Stimulated activated CD4-positive, alpha-beta T cell treated with anti-CD3 and anti-CD28 coated beads, Interleukin-1b, Interleukin-23, amount 100 ng/mL, for 24 hours (primary cell): Measurements from ENCODE around the gene LHPP.
"Not testable (repeated sequence)": the region's sequence is repeated elsewhere in the genome, so short reads cannot be mapped to it uniquely, and the experiment has no call there.

Experiments
- DNase-seq, 4 experiments: peaks; one replicate each; pipeline ENCODE4 v3.0.0-alpha.2; 2020; ENCODE audit warnings: low read depth in 4 of 4, low spot score in 1 of 4

Gene LHPP

GRCh38 chr10:124535731-124536495, 74.3 kb downstream of the LHPP start:
- DNase-seq = no peak

- DNase-seq = no peak
Measured at GRCh38 chr10:124536496-124537050, 75.0 kb downstream of the LHPP start.

DNA sequence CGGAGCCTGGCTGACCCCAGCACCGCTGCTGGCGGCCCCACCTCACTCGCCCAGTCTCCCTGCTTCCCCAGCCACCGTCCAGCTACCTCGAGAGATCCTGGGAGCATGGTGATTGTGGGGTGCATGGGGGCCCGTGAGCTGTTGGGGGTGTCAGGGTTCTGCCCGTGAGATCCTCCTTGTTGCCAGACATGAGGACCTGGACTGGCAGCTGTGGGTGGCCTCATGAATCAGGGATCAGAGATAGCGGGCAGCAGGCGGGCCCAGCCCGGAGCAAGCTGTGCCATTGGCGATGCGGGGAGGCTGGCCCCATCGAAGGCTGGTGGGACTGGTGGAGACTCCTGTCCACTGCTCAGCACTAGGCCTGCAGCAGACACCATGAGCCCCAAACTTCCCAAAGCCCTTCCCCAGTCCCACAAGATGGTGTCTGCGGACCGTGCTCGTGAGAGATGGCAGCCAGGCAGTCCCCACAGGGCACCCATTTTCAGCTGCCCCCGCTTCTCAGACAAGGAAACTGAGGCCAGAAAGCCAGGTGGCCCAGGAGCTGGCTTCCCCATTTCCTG, 75.6 kb downstream of the LHPP start:
- no peak for DNase-seq

- DNase-seq = no peak
Measured at GRCh38 chr10:124537891-124538290, 76.3 kb downstream of the LHPP start.

GRCh38 chr10:124538706-124539105, 77.1 kb downstream of the LHPP start:
- no peak for DNase-seq

DNA sequence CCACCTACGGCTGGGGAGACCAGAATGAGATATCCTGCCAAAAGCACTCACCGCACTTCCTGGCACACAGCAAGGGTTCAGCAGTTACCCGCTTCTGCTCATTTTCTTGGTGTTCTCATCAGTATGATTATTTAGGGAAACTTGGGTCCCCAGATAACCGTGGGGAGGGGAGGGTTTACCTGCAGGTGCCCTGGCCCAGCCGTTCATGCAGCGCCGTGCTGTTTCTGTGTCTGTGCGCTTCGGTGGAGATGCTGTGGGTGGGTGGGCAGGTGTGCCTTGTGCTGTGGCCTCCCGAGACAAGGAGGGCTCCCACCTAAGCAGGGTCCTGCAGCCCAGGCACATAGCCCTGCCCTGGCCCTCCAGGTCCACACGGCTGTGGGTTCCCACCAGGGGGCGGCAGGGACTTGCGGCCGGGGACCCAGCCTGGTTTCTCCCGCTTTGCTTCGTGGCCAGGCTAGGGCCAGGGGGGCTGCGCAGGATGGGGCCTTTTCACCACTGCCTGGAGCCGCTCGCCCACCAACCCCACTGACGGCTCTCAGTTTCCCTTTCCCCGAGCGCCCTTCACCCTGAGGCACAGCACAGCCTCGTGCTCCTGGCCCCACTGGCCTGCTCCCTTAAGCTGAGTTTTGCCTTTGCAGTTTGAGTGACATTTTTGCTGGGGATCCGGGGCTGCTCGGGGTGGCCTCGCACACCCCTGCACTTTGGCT, 78.5 kb downstream of the LHPP start:
- peak; percentile 20 to 51 (median 41) for DNase-seq

GRCh38 chr10:124541076-124541903, 79.7 kb downstream of the LHPP start:
- DNase-seq = no peak

DNA sequence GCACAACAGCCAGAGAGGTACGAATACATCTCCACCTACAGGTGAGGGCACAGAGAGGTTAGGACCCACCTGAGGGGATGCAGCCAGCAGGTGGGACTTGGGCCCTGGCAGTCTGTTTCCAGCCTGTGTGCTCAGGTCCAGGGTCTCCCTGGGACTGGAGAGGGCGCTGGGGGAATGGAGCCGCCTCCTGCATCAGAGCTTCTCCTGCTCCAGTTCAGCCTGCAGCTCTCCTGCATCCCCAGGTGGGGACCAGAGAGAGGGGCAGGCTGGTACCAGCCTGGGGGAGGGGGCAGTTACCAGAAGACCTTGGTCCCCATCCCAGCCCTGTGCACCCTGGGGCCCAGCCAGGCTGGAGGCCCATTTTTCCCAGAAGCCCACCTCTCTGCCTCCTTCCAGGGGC, 80.7 kb downstream of the LHPP start:
- no peak for DNase-seq

- no peak for DNase-seq
Measured at GRCh38 chr10:124543146-124543545, 81.5 kb downstream of the LHPP start.

GRCh38 chr10:124543971-124544370, 82.3 kb downstream of the LHPP start:
- no peak for DNase-seq

DNA sequence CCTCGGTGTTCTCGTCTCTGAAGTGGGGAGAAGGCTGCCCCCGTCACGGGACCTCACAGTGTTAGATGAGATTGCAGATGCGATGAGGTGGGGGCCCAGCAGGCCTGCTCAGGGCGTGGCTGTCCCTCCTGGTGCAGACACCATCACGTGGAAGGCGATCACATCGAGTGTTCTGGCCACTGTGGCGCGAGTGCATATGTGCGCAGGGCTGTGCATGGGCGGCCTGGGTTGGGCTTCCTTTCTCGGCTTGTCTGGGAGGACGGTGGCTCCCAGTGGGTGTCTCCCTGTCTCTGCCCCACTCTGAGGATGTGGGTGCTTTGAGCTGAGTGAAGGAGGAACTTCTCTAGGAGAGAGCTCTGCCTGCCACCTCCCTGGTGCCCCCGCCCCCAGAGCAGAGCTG, 83.1 kb downstream of the LHPP start:
- no peak for DNase-seq

DNA sequence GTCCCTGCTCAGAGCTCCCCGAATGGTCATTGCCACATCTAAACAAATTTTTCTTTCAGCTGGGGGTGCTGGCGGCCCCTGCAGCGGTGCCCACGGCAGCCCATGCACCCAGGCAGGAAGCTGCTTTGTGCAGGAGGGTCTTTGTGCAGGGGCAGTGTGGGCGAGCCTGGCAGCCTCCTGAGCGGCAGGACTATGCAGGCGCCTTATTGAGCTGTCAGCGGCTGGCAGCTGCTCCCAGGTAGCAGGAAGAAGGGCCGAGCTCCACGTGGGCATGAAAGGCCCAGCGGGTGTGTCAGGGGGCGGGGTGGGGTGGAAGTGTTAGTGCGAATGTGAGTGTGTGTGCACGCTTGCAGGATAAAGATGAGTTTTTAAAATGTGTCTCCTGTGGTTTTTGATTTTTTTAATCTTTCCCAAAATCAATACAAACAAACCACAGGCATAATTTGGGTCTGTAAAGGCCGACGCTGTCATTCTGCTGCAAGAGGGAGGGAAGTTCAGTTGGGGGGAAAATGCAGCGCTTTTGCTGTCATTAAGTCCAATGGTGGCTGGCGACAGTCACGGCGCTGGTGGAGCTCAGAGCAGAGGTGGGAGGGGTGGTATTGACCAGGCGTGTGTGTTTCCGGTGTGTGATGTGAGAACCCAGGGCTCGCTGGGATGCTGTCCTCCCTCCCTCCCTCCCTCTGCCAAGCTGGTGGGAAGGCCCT, 83.9 kb downstream of the LHPP start:
- DNase-seq = no peak

GRCh38 chr10:124546055-124546369, 84.4 kb downstream of the LHPP start:
- DNase-seq = no peak

GRCh38 chr10:124546957-124547646, 85.5 kb downstream of the LHPP start:
- no peak for DNase-seq

DNA sequence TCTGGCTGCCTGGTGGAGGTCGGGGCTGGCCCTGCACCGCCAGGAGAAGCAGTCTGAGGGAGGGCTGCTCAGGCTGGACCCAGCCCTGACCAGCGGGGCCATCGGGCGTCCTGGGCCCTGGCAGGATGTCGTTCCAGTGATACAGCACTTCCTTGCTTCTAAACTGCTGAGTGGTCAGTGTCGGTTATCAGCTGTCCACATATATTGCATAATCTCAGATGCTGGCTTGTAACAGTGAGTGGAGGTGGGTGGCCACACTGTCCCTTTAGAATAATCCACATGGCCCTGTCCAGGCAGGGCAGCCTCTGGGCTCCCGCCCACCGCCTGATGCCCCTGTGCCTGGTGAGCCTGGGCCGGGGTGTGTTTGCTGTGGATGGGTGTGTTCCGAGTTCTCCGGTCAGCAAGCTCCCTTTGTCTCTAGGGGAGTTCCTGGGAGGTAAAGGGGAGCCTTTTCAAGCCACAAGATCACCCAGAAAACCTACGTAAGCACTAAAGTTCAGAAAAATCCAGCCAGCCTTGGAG, 86.1 kb downstream of the LHPP start:
- DNase-seq = no peak

- not testable (repeated sequence) for DNase-seq
Measured at GRCh38 chr10:124549171-124549570, 87.5 kb downstream of the LHPP start.

GRCh38 chr10:124550293-124551034, 88.8 kb downstream of the LHPP start:
- no peak for DNase-seq

- no peak for DNase-seq
Measured at GRCh38 chr10:124551097-124551496, 89.5 kb downstream of the LHPP start.

GRCh38 chr10:124551755-124552154, 90.1 kb downstream of the LHPP start:
- DNase-seq = no peak
